Caco-2 (cell line): Measurements from ENCODE around the gene ST6GALNAC5. TPM values are rescaled to one million over a fixed set of nuclear protein-coding genes. Genes with fewer than 3 reads are reported as not detected.

Experiments
- BruUV-seq: library from RNA; stranded (reverse); fragments of 400-500 nt; replicated peaks from 2 replicates; lab custom pipeline; 2021; lab: Mats Ljungman, UMichigan
- CTCF ChIA-PET: fragments of 300-600 bp; sonication (Branson Sonifier 250); formaldehyde crosslinking; loops from one replicate; lab custom pipeline; 2022; ENCODE audit warnings: antibody characterized with exemption; lab: Charles Lee
- POLR2A ChIA-PET: fragments of 300-600 bp; sonication (Branson Sonifier 250); formaldehyde crosslinking; loops from one replicate; lab custom pipeline; 2022; ENCODE audit warnings: antibody characterized with exemption; lab: Charles Lee
- DNase-seq, 2 experiments: peaks; one replicate each; pipeline versions ENCODE4 v3.0.0 to v3.0.0-alpha.2; 2020 to 2022
- H3K27me3 ChIP-seq: replicated peaks from 2 replicates; pipeline ENCODE4 v1.6.0; 2011; ENCODE audit warnings: low read length; ENCODE audit not compliant: control insufficient read depth, insufficient read depth
- H3K36me3 ChIP-seq: 2 replicates; pipeline ENCODE4 v1.5.1; 2011; ENCODE audit warnings: low read length; ENCODE audit not compliant: control insufficient read depth, insufficient read depth
- H3K4me1 ChIP-seq: fragments of 250-450 bp; sonication (Bioruptor Pico); 2 replicates; pipeline ENCODE4 v1.5.1; 2020; ENCODE audit warnings: mild to moderate bottlenecking
- H3K4me3 ChIP-seq: 2 replicates; pipeline ENCODE4 v1.5.1; 2011; ENCODE audit warnings: low read depth, mild to moderate bottlenecking, control low read depth, low read length
- H3K9me3 ChIP-seq: fragments of 250-450 bp; sonication (Bioruptor Pico); 2 replicates; pipeline ENCODE4 v1.5.1; 2020; ENCODE audit warnings: mild to moderate bottlenecking, moderate library complexity
- H3K27ac Mint-ChIP-seq: one replicate; pipeline ENCODE4 v1.8.0; 2022; ENCODE audit warnings: mixed read lengths; ENCODE audit not compliant: unreplicated experiment
- H3K27me3 Mint-ChIP-seq: one replicate; pipeline ENCODE4 v1.8.0; 2022; ENCODE audit warnings: mixed read lengths; ENCODE audit not compliant: insufficient read depth, unreplicated experiment
- H3K36me3 Mint-ChIP-seq: one replicate; pipeline ENCODE4 v1.8.0; 2022; ENCODE audit warnings: mild to moderate bottlenecking, mixed read lengths; ENCODE audit not compliant: insufficient read depth, unreplicated experiment
- H3K4me1 Mint-ChIP-seq: one replicate; pipeline ENCODE4 v1.8.0; 2022; ENCODE audit warnings: low read depth, mixed read lengths; ENCODE audit not compliant: unreplicated experiment
- H3K4me3 Mint-ChIP-seq: one replicate; pipeline ENCODE4 v1.8.0; 2022; ENCODE audit warnings: mild to moderate bottlenecking, moderate library complexity, mixed read lengths; ENCODE audit not compliant: unreplicated experiment
- H3K9me3 Mint-ChIP-seq: one replicate; pipeline ENCODE4 v1.8.0; 2022; ENCODE audit warnings: mixed read lengths; ENCODE audit not compliant: unreplicated experiment
- CTCF ChIP-seq, 2 experiments: fragments of 200-600 bp in 1 of 2; IDR thresholded peaks; 1 replicate in 1 of 2; 2 replicates in 1 of 2; pipeline versions ENCODE4 v1.5.1 to v1.8.0; 2011 to 2022; ENCODE audit warnings: antibody characterized with exemption in 1 of 2, control low read depth in 1 of 2, inconsistent platforms in 1 of 2, low read depth in 1 of 2, low read length in 1 of 2, mild to moderate bottlenecking in 1 of 2, moderate library complexity in 1 of 2; ENCODE audit not compliant: insufficient read depth in 1 of 2, severe bottlenecking in 1 of 2, unreplicated experiment in 1 of 2
- intact Hi-C: fragments of 100-400 bp; cut with micrococcal nuclease; formaldehyde crosslinking; loops from one replicate; pipeline ENCODE4 v1.10.0; 2022; ENCODE audit not compliant: unreplicated experiment
- total RNA-seq: library from RNA; stranded (reverse); gene quantifications from 2 replicates; pipeline ENCODE4 v1.2.3, GENCODE V29; 2022

Gene ST6GALNAC5
- total RNA-seq, 1 experiment from 2014 or later = 0.09 TPM

DNA sequence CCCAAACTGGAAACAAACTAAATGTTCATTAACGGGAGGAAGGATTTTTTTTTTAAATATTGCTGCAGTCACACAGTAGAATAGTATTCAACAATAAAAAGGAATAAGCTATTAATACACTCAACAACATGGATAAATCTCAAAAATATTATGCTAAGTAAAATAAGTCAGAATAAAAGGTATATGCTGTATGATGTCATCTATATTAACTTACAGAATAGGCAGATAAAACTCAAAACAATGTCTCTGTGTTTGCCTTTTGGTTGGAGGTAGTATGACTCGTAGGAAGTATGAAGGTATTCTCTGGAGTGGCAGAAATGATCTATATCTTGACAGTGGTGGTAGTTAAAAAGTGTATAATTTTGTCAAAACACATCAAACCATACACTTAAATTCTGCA, 6.1 kb upstream of the ST6GALNAC5 start:
- Mint-ChIP-seq H3K9me3 (no peaks in the 10 kb centered on the region), H3K4me1 (no peaks in the 10 kb centered on the region), H3K27ac (no peak overlapping the region), H3K4me3 (no peak overlapping the region), H3K27me3 (peaks cover 26% of the 10 kb centered on the region), H3K36me3 (no peaks in the 10 kb centered on the region)
- POLR2A ChIA-PET = no interaction called here
- no peaks in the 10 kb centered on the region for H3K4me1 ChIP-seq
- H3K36me3 ChIP-seq = no peaks in the 10 kb centered on the region
- CTCF ChIA-PET = no interaction called here
- no peak for DNase-seq
- no TSS peak for BruUV-seq
- no peaks in the 10 kb centered on the region for H3K27me3 ChIP-seq
- intact Hi-C loops = no loop called here
- TF ChIP-seq CTCF (IDR thresholded peaks at IDR 0.05; ENCODE audit: insufficient read depth in 1 of 2, low read depth in 1 of 2, low read length in 1 of 2, severe bottlenecking in 1 of 2, unreplicated experiment in 1 of 2) = no peak
- no peaks in the 10 kb centered on the region for H3K9me3 ChIP-seq
- no peak overlapping the region for H3K4me3 ChIP-seq

DNA sequence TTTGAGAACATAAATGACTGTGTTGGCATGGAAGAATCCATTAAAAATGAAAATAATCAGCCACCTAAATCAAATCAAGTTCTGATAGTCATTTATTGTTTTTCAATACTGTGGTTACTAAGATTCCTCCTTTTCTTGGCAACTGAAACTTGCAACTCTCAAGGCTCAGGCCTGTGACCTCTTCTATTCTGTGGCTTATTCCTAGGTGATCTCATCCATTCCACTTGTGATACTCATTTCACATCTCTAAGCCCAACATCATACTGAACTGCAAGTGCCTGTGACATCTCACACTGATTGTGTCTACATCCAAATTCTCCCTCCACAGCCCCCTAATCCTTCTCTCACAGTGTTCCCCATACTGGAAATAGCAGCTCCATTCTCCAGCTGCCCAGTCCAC, 4.8 kb upstream of the ST6GALNAC5 start:
- no peaks in the 10 kb centered on the region for H3K4me1 Mint-ChIP-seq
- TF ChIP-seq CTCF (IDR thresholded peaks at IDR 0.05; ENCODE audit: insufficient read depth in 1 of 2, low read depth in 1 of 2, low read length in 1 of 2, severe bottlenecking in 1 of 2, unreplicated experiment in 1 of 2) = no peak
- H3K27ac Mint-ChIP-seq = no peak overlapping the region
- no peaks in the 10 kb centered on the region for H3K9me3 Mint-ChIP-seq
- intact Hi-C loops = no loop called here
- Histone ChIP-seq H3K27me3 (no peaks in the 10 kb centered on the region), H3K36me3 (no peaks in the 10 kb centered on the region), H3K4me1 (no peaks in the 10 kb centered on the region), H3K9me3 (no peaks in the 10 kb centered on the region), H3K4me3 (no peak overlapping the region)
- DNase-seq = no peak
- BruUV-seq = no TSS peak
- H3K27me3 Mint-ChIP-seq = peaks cover 26% of the 10 kb centered on the region
- CTCF ChIA-PET = no interaction called here
- H3K36me3 Mint-ChIP-seq = no peaks in the 10 kb centered on the region
- no peak overlapping the region for H3K4me3 Mint-ChIP-seq
- POLR2A ChIA-PET = no interaction called here

GRCh38 chr1:76864383-76864782, 2.9 kb upstream of the ST6GALNAC5 start:
- Histone ChIP-seq H3K9me3 (no peaks in the 10 kb centered on the region), H3K27me3 (no peaks in the 10 kb centered on the region), H3K4me1 (no peaks in the 10 kb centered on the region), H3K4me3 (no peak overlapping the region), H3K36me3 (no peaks in the 10 kb centered on the region)
- no peak overlapping the region for H3K27ac Mint-ChIP-seq
- intact Hi-C loops = no loop called here
- no TSS peak for BruUV-seq
- ChIA-PET CTCF (no interaction called here), POLR2A (no interaction called here)
- DNase-seq = no peak
- no peaks in the 10 kb centered on the region for H3K9me3 Mint-ChIP-seq
- H3K4me3 Mint-ChIP-seq = no peak overlapping the region
- H3K27me3 Mint-ChIP-seq = peaks cover 16% of the 10 kb centered on the region
- no peaks in the 10 kb centered on the region for H3K36me3 Mint-ChIP-seq
- no peak for TF ChIP-seq CTCF (IDR thresholded peaks at IDR 0.05; ENCODE audit: insufficient read depth in 1 of 2, low read depth in 1 of 2, low read length in 1 of 2, severe bottlenecking in 1 of 2, unreplicated experiment in 1 of 2)
- H3K4me1 Mint-ChIP-seq = no peaks in the 10 kb centered on the region
